ENCODE measurements around the gene STK38L.
"Not testable (repeated sequence)": the region's sequence is repeated elsewhere in the genome, so short reads cannot be mapped to it uniquely, and the experiment has no call there.

STK38L gene

DNA sequence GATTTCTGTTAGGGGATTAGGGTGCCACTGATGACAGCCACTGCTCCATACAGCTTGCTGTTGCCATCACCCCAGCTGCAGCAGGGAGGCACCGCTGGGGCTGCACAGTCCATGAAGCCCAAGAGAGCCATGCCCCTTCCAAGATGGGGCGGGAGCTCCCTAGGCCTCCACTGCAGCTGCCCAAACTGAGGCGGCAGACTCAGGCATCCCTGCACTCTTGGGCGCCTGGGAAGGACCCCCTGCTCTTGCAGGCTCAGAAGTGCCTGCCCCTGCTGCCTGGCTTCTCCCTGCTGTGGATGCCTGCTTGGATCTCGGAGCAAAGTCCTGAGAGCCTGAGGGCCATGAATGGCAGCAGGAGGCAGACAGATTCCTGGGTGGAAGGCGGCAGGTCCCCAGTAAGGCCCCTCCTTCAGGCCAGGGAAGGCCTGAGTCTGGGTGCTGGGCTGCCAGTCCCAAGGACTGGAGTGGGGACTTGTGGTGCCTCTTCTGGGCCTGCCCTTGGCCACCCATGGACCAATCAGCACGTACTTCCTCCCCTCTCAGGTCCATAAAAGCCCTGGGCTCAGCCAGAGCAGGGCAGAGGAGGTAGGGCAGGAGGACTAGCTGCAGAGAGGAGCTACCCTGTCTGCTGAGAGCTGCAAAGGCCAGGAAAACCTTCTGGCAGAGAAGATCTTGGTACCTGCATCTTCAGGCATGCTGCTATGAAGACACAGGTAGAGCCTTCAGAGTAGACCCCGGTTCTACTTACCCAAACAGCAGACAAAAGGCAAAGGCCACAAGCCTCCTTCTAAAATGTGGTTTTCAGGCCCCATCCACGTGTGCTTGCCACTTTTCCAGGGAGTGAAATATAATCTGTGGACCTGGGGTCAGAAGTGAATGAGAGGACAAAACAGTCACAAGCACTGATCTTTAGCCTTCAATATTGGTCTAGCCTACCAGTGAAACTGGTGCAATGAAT is 30.0 kb upstream of the STK38L start:
- no peaks in the 10 kb centered on the region for H3K4me1 Mint-ChIP-seq
- no peak overlapping the region for H3K27ac Mint-ChIP-seq
- H3K27me3 Mint-ChIP-seq: no peaks in the 10 kb centered on the region
- ATAC-seq (ENCODE audit: low read depth) (no peak), DNase-seq (ENCODE audit: low spot score in 2 of 2) (no peak)
- H3K9me3 Mint-ChIP-seq: peaks cover 3% of the 10 kb centered on the region
- H3K36me3 Mint-ChIP-seq: peaks cover 7% of the 10 kb centered on the region
- no peak overlapping the region for H3K4me3 Mint-ChIP-seq

DNA sequence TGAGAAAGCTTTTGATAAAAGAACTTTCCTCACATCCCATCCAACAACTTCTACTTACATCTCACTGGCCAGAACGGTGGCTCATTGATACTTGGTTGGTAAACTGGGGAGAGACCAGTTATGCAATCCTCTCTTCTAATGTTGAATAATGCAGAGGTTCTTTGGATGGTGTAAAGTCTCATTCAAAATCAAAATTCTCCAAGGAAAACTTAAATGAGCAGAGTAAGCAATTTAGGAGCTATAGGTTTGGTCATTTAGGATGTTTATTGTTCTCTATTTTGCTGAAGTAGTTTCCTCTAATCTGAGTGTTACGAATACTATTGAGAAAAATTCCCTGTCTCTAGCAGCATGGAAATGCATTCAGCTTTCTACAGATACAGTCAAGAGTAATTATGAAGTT is 26.5 kb upstream of the STK38L start:
- Mint-ChIP-seq H3K27ac (no peak overlapping the region), H3K27me3 (no peaks in the 10 kb centered on the region)
- no peak for ATAC-seq (ENCODE audit: low read depth)

DNA sequence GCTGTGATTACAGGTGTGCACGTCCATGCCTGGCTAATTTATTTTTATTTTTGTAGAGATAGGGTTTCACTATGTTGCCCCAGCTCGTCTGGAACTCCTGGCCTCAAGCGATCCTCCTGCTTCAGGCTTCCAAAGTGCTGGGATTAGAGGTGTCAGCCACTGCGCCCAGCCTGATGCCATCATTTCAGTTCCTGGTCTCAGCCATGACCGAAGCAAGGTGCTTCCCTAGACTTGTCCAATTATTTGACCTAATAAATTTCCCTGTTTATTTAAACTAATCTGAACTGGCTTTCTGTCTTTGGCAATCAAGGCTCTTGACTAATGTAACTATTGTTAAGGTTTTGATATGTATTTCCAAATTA is 24.4 kb upstream of the STK38L start:
- Mint-ChIP-seq H3K4me3 (peak overlapping the region; percentile 9), H3K27ac (peak overlapping the region; percentile 74), H3K36me3 (no peaks in the 10 kb centered on the region), H3K27me3 (no peaks in the 10 kb centered on the region), H3K9me3 (no peaks in the 10 kb centered on the region), H3K4me1 (peaks cover 17% of the 10 kb centered on the region)
- DNase-seq (ENCODE audit: low spot score in 2 of 2) (no peak), ATAC-seq (ENCODE audit: low read depth) (no peak)

More for the DNA sequence above, 26.5 kb upstream of the STK38L start:
- H3K36me3 Mint-ChIP-seq: no peaks in the 10 kb centered on the region
- H3K4me1 Mint-ChIP-seq: peaks cover 17% of the 10 kb centered on the region
- H3K9me3 Mint-ChIP-seq: no peaks in the 10 kb centered on the region
- DNase-seq (ENCODE audit: low spot score in 2 of 2): no peak
- no peak overlapping the region for H3K4me3 Mint-ChIP-seq

DNA sequence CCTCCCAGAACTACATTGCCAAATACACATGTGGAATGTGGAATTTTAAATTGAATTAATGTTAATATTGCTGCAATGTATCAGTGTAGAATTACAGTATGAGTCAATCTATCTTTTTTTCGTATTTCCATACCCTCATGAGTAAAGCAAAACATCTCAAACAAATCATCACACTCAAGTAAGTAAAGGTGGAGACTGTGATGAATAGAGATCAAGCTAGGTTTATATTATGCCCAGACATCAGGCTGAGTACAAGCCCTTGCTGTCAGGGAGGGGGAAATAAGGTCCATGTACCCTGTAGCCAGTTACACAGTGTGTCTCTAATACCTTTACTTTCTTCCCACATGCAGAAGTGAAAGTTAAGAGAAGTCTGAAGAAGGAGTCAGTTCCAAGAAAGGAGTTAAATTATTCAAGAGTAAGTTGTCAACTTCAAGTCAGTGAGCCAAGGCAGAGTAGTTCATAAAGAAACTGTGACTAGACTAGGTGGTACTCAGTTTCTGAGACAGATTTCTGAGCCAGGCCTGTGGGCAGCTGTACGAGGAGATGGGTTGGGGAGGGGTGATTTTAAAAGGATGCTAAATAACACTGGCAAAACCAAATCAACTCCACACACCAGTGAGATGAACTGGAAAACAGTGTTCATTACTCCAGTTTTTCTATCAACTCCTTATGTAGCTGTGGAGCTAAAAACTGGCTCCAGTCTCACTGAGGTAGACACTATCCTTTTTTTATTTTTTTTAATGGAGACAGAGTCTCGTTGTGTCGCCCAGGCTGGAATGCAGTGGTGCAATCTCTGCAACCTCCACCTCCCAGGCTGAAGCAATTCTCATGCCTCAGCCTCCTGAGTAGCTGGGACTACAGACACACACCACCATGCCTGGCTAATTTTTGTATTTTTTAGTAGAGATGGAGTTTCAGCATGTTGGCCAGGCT is 23.8 kb upstream of the STK38L start:
- H3K27ac Mint-ChIP-seq: peak overlapping the region; percentile 74
- ATAC-seq (ENCODE audit: low read depth) (peak; percentile 70), DNase-seq (ENCODE audit: low spot score in 2 of 2) (no peak)
- H3K36me3 Mint-ChIP-seq: no peaks in the 10 kb centered on the region
- H3K4me1 Mint-ChIP-seq: peaks cover 17% of the 10 kb centered on the region
- H3K4me3 Mint-ChIP-seq: peak overlapping the region; percentile 9
- H3K9me3 Mint-ChIP-seq: no peaks in the 10 kb centered on the region
- no peaks in the 10 kb centered on the region for H3K27me3 Mint-ChIP-seq

DNA sequence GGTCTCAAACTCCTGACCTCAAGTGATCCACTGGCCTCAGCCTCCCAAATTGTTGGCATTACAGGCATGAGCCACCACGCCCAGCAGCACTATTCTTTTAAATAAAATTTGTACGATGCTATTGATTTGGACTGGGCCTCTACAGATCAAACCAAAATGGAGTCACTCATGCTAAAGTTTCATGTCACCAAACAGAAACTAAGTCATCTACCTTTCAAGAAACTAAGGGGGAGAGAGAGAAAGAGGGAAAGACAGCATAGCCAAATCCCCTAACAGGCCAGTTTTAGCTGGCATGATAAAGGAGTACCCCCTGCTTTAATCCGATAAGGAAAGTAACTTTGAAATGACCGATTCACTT is 23.1 kb upstream of the STK38L start:
- no peak for DNase-seq (ENCODE audit: low spot score in 2 of 2)
- peak overlapping the region; percentile 50 for H3K27ac Mint-ChIP-seq
- H3K9me3 Mint-ChIP-seq: no peaks in the 10 kb centered on the region
- no peaks in the 10 kb centered on the region for H3K36me3 Mint-ChIP-seq
- no peaks in the 10 kb centered on the region for H3K27me3 Mint-ChIP-seq
- H3K4me3 Mint-ChIP-seq: peak overlapping the region; percentile 37
- no peak for ATAC-seq (ENCODE audit: low read depth)
- H3K4me1 Mint-ChIP-seq: peaks cover 17% of the 10 kb centered on the region

DNA sequence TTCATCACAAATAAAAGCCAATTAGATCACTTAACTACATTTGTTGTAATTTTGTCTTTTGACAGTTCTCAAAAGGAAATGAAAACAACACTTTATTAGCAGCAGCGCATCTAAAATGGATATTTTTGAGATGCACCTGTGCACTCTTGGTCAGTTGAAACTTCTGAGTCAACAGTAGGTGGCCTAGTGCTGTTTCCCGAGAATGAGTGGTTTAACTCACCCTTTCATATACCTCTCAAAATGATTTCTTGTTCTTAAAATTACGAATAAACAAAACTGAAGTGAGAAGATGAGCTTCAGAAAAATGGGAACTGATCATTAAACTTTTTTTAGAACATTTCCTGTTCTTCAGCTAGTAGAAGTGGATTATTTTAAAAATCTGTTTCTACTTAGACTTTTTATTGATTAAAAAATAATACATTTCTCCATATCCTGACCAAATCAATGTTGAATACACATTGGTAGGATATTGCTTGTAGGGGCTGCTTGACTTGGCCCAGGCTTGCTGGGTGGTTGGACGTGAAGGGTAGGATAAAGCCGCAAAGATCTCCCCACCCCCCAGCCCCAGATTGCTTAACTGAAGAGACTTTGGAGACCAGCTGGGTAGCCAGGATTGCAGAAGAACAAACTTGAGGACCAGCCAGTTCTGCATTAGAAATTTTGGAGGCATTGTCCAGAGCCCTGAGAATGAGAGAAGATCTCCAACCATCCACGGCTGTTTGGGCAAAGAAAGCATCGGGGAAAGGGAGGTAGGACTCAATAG is 22.3 kb upstream of the STK38L start:
- no peak for DNase-seq (ENCODE audit: low spot score in 2 of 2)
- Mint-ChIP-seq H3K27ac (peak overlapping the region; percentile 50), H3K4me1 (peaks cover 17% of the 10 kb centered on the region), H3K9me3 (no peaks in the 10 kb centered on the region), H3K27me3 (no peaks in the 10 kb centered on the region), H3K4me3 (peak overlapping the region; percentile 37), H3K36me3 (no peaks in the 10 kb centered on the region)
- peak; percentile 55 for ATAC-seq (ENCODE audit: low read depth)

DNA sequence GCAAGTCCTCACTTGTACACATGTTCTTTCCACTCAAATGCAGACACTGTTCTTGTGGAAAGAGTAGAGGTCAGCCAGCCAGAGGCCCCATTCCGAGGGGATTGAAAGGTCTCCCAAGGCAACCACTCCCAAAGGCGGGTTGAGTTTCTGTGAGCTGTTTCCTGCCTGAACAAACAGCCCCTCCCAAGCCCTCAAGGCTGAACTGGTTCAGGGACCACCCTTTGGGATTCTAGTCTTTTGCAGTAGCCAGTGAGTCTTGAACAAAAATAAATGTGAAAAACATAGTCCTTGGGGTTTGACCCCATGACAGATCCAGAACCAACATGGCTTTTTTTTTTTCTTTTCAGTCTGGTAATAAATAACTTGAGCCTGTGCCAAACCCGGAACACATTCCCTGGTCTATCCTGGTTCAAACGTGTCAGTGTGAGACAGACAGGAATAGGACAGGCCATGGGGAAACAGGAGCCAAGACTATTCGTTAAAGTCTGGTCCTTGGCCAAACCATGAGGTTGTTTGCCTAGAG is 17.6 kb upstream of the STK38L start:
- H3K4me3 Mint-ChIP-seq: no peak overlapping the region
- no peaks in the 10 kb centered on the region for H3K36me3 Mint-ChIP-seq
- DNase-seq (ENCODE audit: low spot score in 2 of 2) (no peak), ATAC-seq (ENCODE audit: low read depth) (no peak)
- H3K27ac Mint-ChIP-seq: no peak overlapping the region
- H3K9me3 Mint-ChIP-seq: no peaks in the 10 kb centered on the region
- H3K4me1 Mint-ChIP-seq: peaks cover 7% of the 10 kb centered on the region
- H3K27me3 Mint-ChIP-seq: no peaks in the 10 kb centered on the region

DNA sequence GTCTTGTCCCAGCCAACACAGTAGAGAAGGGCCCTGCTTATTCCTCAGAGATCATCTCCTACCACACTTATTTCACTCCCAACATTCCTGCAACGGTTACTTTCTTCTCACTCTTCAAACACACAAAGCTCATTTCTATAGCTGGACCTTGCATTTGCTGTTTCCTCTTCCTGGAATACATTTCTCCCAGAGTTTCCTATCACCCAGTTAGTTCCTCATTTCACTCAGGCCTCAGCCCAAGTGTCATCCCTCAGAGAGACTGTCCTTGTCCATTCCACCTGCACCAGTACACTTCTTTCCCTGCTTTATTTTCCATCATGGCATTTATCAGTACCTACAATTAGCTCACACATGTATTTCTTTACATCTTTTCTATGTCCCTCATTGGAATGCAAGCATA is 14.7 kb upstream of the STK38L start:
- Mint-ChIP-seq H3K36me3 (peaks cover 4% of the 10 kb centered on the region), H3K4me1 (peaks cover 4% of the 10 kb centered on the region), H3K27ac (no peak overlapping the region), H3K27me3 (no peaks in the 10 kb centered on the region), H3K9me3 (peaks cover 4% of the 10 kb centered on the region), H3K4me3 (no peak overlapping the region)
- DNase-seq (ENCODE audit: low spot score in 2 of 2) (no peak), ATAC-seq (ENCODE audit: low read depth) (no peak)

DNA sequence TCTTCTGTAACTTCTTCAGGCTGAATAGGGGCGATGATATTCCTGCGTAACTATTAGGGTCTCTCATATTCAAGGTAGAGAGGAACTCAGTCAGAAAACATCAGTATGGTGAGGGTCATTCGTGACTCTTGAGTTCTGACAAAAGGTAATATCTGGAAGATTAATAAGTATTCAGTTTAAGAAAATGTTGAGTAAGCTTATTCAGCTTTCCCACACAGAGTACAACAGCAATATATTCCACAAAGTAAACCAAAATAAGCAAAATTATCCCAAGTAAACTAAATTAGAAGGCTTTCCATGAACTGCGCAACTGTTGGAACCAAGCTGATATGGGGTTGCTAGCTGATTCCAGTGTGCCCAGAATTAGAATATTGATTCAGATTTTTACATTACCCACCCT is 12.7 kb upstream of the STK38L start:
- not testable (repeated sequence) for H3K4me3 Mint-ChIP-seq; H3K9me3 Mint-ChIP-seq; H3K27me3 Mint-ChIP-seq; ATAC-seq (ENCODE audit: low read depth); DNase-seq (ENCODE audit: low spot score in 2 of 2); H3K36me3 Mint-ChIP-seq; H3K27ac Mint-ChIP-seq; H3K4me1 Mint-ChIP-seq

DNA sequence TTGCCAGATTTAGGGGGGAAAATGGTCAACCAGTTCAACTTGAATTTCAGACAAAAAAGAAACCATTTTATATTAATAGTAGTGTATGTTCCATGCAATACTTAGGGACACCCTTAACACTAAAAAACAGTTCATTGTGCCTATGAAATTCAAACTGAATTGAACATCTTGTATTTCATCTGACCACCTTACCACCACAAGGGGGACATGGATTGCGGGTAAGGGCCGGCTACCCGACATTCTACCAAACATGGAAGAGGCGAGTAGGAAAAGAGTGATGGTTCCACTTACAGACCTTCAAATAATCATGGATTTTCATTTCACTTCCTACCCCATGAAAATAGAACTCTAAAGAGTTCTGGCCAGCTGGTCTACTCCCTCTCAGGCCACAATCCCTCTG is 10.3 kb upstream of the STK38L start:
- peaks cover 18% of the 10 kb centered on the region for H3K4me1 Mint-ChIP-seq
- no peaks in the 10 kb centered on the region for H3K27me3 Mint-ChIP-seq
- no peak overlapping the region for H3K4me3 Mint-ChIP-seq
- DNase-seq (ENCODE audit: low spot score in 2 of 2): no peak
- no peak overlapping the region for H3K27ac Mint-ChIP-seq
- no peak for ATAC-seq (ENCODE audit: low read depth)
- peaks cover 4% of the 10 kb centered on the region for H3K36me3 Mint-ChIP-seq
- peaks cover 4% of the 10 kb centered on the region for H3K9me3 Mint-ChIP-seq

DNA sequence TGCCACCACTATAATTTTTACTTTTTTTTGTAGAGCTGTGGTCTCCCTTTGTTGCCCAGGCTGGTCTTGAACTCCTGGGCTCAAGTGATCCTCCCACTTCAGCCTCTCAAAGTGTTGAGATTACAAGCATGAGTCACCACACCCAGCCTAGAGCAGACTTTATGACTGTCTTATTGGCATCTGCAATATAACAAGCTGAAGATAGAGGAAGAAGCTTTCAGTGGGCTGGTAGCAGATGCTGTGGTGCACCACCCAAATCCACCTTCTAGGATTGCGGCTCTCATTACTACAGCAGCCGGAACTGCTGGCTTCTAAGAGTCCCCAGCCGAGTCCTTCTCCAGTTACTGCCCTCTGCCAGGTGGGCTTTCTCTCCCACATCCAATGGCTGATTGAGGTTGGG is 7.6 kb upstream of the STK38L start:
- Mint-ChIP-seq H3K27ac (peak overlapping the region; percentile 90), H3K4me3 (no peak overlapping the region), H3K27me3 (no peaks in the 10 kb centered on the region), H3K9me3 (peaks cover 4% of the 10 kb centered on the region), H3K4me1 (peaks cover 20% of the 10 kb centered on the region), H3K36me3 (peaks cover 4% of the 10 kb centered on the region)
- ATAC-seq (ENCODE audit: low read depth) (no peak), DNase-seq (ENCODE audit: low spot score in 2 of 2) (no peak)

DNA sequence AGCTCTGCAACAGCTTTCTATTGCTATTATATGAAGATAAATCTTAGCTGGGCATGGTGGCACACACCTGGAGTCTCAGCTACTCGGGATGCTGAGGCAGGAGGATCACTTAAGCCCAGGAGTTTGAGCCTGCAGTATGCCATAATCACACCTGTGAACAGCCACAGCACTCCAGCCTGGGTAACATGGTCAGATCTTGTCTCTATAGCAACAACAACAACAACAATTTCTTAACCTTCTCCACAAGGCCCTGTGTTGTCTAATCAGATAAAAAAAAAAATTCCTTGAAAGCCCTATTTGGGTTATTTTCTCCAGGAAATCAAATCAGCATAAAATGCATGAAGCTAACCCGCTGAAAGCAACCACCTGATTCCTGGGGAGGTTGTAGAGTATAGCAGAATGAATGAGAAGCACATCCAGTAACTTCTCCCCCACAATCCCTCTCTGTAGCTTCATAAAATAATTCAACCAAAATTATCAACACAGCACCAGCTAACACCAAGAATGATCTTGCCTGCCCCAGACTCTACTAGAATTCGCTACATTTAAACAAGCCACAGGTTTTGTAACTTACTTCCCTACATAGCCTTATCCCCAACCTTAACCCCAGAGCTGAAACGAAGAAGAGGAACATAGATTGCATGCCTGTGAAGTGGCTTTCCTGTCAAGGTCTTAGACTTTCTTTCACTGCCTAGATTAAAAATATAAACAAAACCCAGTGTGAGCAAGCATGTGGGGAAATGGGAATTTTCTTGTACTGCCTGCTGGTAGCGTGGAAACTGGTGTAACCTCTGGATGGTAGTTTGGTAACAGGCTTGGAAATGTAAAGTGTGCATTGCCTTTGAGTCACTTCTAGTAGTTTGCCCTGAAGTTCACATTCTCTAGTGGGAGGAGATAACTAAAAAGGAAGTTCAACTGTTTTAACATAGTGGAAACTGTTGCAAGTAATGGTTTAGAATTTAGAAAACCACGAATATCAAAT is 6.0 kb upstream of the STK38L start:
- H3K27ac Mint-ChIP-seq: peak overlapping the region; percentile 90

DNA sequence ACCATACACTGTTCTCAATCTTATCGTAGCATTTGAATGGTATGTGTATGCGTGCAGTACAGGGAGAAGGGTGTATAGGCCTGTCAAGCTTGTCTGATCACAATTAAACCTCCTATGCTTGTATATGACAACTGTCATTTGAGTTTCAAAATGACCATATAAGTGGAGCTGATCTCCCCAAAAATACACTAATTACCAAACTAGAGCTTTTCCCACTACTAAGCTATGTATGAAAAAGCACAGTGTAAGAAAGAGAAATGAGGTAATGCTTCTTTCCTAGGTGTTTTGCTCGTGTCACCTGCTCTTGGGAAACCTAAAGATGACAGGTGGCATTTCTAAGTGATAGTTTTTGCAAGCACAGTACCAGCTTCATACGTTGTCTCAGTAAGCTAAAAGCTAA is 1.1 kb upstream of the STK38L start:
- Mint-ChIP-seq H3K36me3 (no peaks in the 10 kb centered on the region), H3K4me1 (peaks cover 37% of the 10 kb centered on the region), H3K9me3 (no peaks in the 10 kb centered on the region), H3K4me3 (no peak overlapping the region), H3K27me3 (no peaks in the 10 kb centered on the region), H3K27ac (peak overlapping the region; percentile 96)
- ATAC-seq (ENCODE audit: low read depth) (no peak), DNase-seq (ENCODE audit: low spot score in 2 of 2) (no peak)

More for the DNA sequence above, 6.0 kb upstream of the STK38L start:
- peak; percentile 87 for ATAC-seq (ENCODE audit: low read depth)
- peaks cover under 1% of the 10 kb centered on the region for H3K36me3 Mint-ChIP-seq
- H3K4me1 Mint-ChIP-seq: peaks cover 20% of the 10 kb centered on the region
- no peaks in the 10 kb centered on the region for H3K27me3 Mint-ChIP-seq
- peak in 1 of 2 donors; percentile 21 for DNase-seq (ENCODE audit: low spot score in 2 of 2)
- peak overlapping the region; percentile 41 for H3K4me3 Mint-ChIP-seq
- H3K9me3 Mint-ChIP-seq: peaks cover under 1% of the 10 kb centered on the region

All from memory B cell (primary cell).